ENCODE measurements around the gene IL31RA.
A peak's percentile ranks its signal among the peaks of the same experiment; 100 is the strongest.

The IL31RA gene

GRCh38 chr5:55902696-55903095, 51.5 kb downstream of the IL31RA start:
- no peak for DNase-seq (ENCODE audit: low read depth)

- peak; percentile 55 for DNase-seq (ENCODE audit: low read depth)
Observed at GRCh38 chr5:55903121-55903701, 52.1 kb downstream of the IL31RA start.

- DNase-seq (ENCODE audit: low read depth): no peak
Observed at GRCh38 chr5:55904152-55904551, 53.0 kb downstream of the IL31RA start.

GRCh38 chr5:55905251-55905650, 54.1 kb downstream of the IL31RA start:
- no peak for DNase-seq (ENCODE audit: low read depth)

GRCh38 chr5:55907927-55908326, 56.8 kb downstream of the IL31RA start:
- DNase-seq (ENCODE audit: low read depth): no peak

GRCh38 chr5:55908804-55909203, 57.6 kb downstream of the IL31RA start:
- DNase-seq (ENCODE audit: low read depth): no peak

GRCh38 chr5:55911784-55912653, 60.9 kb downstream of the IL31RA start:
- DNase-seq (ENCODE audit: low read depth): no peak

GRCh38 chr5:55913466-55914413, 62.6 kb downstream of the IL31RA start:
- DNase-seq (ENCODE audit: low read depth): no peak

- DNase-seq (ENCODE audit: low read depth): no peak
Observed at GRCh38 chr5:55914971-55915370, 63.8 kb downstream of the IL31RA start.

- DNase-seq (ENCODE audit: low read depth): no peak
Observed at GRCh38 chr5:55915783-55916182, 64.6 kb downstream of the IL31RA start.

- no peak for DNase-seq (ENCODE audit: low read depth)
Observed at GRCh38 chr5:55916986-55917385, 65.8 kb downstream of the IL31RA start.

- no peak for DNase-seq (ENCODE audit: low read depth)
Observed at GRCh38 chr5:55917402-55918086, 66.4 kb downstream of the IL31RA start.

- no peak for DNase-seq (ENCODE audit: low read depth)
Observed at GRCh38 chr5:55918087-55919035, 67.2 kb downstream of the IL31RA start.

GRCh38 chr5:55919625-55920024, 68.5 kb downstream of the IL31RA start:
- no peak for DNase-seq (ENCODE audit: low read depth)

- no peak for DNase-seq (ENCODE audit: low read depth)
Observed at GRCh38 chr5:55920784-55921183, 69.6 kb downstream of the IL31RA start.

- no peak for DNase-seq (ENCODE audit: low read depth)
Observed at GRCh38 chr5:55921617-55922016, 70.5 kb downstream of the IL31RA start.

- no peak for DNase-seq (ENCODE audit: low read depth)
Observed at GRCh38 chr5:55923177-55923771, 72.1 kb downstream of the IL31RA start.

GRCh38 chr5:55923865-55924500, 72.8 kb downstream of the IL31RA start:
- no peak for DNase-seq (ENCODE audit: low read depth)

GRCh38 chr5:55924744-55925143, 73.6 kb downstream of the IL31RA start:
- DNase-seq (ENCODE audit: low read depth): no peak

- DNase-seq (ENCODE audit: low read depth): no peak
Observed at GRCh38 chr5:55925181-55925580, 74.0 kb downstream of the IL31RA start.
